Esophagus (tissue), 2 donors: ENCODE results near the gene VAV2. TPM values are rescaled to one million over a fixed set of nuclear protein-coding genes. Genes with fewer than 3 reads are reported as not detected.
"Not testable (repeated sequence)": the region's sequence is repeated elsewhere in the genome, so short reads cannot be mapped to it uniquely, and the experiment has no call there.

ENCODE experiments used
- H3K27ac ChIP-seq, 2 donors: one replicate each; pipeline ENCODE4 v1.5.1; 2013; ENCODE audit warnings: low read depth in 2 of 2, mild to moderate bottlenecking in 2 of 2, inconsistent platforms in 1 of 2, low read length in 1 of 2, moderate library complexity in 1 of 2
- H3K27me3 ChIP-seq, 2 donors: one replicate each; pipeline ENCODE4 v1.6.1; 2013; ENCODE audit warnings: low read length in 2 of 2, control low read depth in 1 of 2, mild to moderate bottlenecking in 1 of 2; ENCODE audit not compliant: insufficient read depth in 2 of 2, control insufficient read depth in 1 of 2
- H3K36me3 ChIP-seq, 2 donors: one replicate each; pipeline ENCODE4 v1.6.1; 2013; ENCODE audit warnings: low read length in 1 of 2; ENCODE audit not compliant: control insufficient read depth in 2 of 2, insufficient read depth in 2 of 2
- H3K4me1 ChIP-seq, 2 donors: one replicate each; pipeline ENCODE4 v1.6.1; 2013; ENCODE audit warnings: low read length in 1 of 2; ENCODE audit not compliant: control insufficient read depth in 2 of 2, insufficient read depth in 2 of 2
- H3K4me3 ChIP-seq, 2 donors: one replicate each; pipeline ENCODE4 v1.5.1; 2013; ENCODE audit warnings: low read length in 2 of 2, mild to moderate bottlenecking in 2 of 2, low read depth in 1 of 2, moderate library complexity in 1 of 2
- H3K9me3 ChIP-seq, 2 donors: one replicate each; pipeline ENCODE4 v1.6.1; 2013; ENCODE audit warnings: mild to moderate bottlenecking in 2 of 2, low read depth in 1 of 2, low read length in 1 of 2, moderate library complexity in 1 of 2; ENCODE audit not compliant: control insufficient read depth in 2 of 2, insufficient read depth in 1 of 2
- WGBS, 2 donors: extraction: QIAGEN DNeasy Blood & Tissue Kit; methylation state at CpG; one replicate each; pipeline ENCODE4 v1.1.7; 2013; 5-methylcytosine and 5-hydroxymethylcytosine counted together
- polyA plus RNA-seq, 2 donors: library from polyadenylated mRNA; stranded (reverse); fragments of 200-250 nt; gene quantifications; one replicate each; pipeline ENCODE4 v1.2.3, GENCODE V29; 2013
- donor health status: healthy with polysubstance abuse.
- donor health status: Bipolar disorder and iron deficiency.

Gene VAV2
- polyA plus RNA-seq, 2 donors, result 4.8 to 5.0 TPM

GRCh38 chr9:133768371-133768858 lies 223.7 kb downstream of the VAV2 start:
- Histone ChIP-seq H3K9me3 (peaks cover 0 to 5% of the 10 kb centered on the region in 2 donors), H3K27me3 (no peaks in the 10 kb centered on the region), H3K4me3 (no peak overlapping the region), H3K27ac (no peak overlapping the region), H3K36me3 (peaks cover 0 to 15% of the 10 kb centered on the region in 2 donors), H3K4me1 (peaks cover 0 to 3% of the 10 kb centered on the region in 2 donors)
- WGBS, 2 donors, result 93 to 97% methylated on average over 17 of the region's 17 CpGs

- Histone ChIP-seq H3K4me1 (peaks cover 0 to 3% of the 10 kb centered on the region in 2 donors), H3K9me3 (peaks cover 0 to 5% of the 10 kb centered on the region in 2 donors), H3K4me3 (no peak overlapping the region), H3K36me3 (peaks cover 0 to 18% of the 10 kb centered on the region in 2 donors), H3K27ac (no peak overlapping the region), H3K27me3 (no peaks in the 10 kb centered on the region)
- WGBS, 2 donors, result 93 to 95% methylated on average over 1 of the region's 1 CpG
These were observed 224.5 kb downstream of the VAV2 start for GRCh38 chr9:133767625-133768024.

GRCh38 chr9:133767008-133767407 lies 225.1 kb downstream of the VAV2 start:
- Histone ChIP-seq H3K36me3 (peaks cover 0 to 18% of the 10 kb centered on the region in 2 donors), H3K4me1 (peaks cover 0 to 3% of the 10 kb centered on the region in 2 donors), H3K27me3 (no peaks in the 10 kb centered on the region), H3K27ac (no peak overlapping the region), H3K9me3 (peaks cover 0 to 5% of the 10 kb centered on the region in 2 donors), H3K4me3 (no peak overlapping the region)
- 86 to 92% methylated on average over 1 of the region's 1 CpG for WGBS, 2 donors

DNA sequence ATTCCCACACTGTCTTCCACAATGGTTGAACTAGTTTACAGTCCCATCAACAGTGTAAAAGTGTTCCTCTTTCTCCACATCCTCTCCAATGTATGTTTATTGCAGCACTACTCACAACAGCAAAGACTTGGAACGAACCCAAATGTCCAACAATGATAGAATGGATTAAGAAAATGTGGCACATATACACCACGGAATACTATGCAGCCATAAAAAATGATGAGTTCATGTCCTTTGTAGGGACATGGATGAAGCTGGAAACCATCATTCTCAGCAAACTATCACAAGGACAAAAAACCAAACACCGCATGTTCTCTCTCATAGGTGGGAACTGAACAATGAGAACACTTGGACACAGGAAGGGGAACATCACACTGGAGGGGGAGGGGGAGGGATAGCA lies 225.9 kb downstream of the VAV2 start:
- not testable (repeated sequence) for H3K27ac ChIP-seq, H3K4me3 ChIP-seq, H3K9me3 ChIP-seq, H3K27me3 ChIP-seq, H3K4me1 ChIP-seq
- 73 to 89% methylated on average over 3 of the region's 3 CpGs for WGBS, 2 donors
- H3K36me3 ChIP-seq, result peaks cover 0 to 15% of the 10 kb centered on the region in 2 donors

- H3K4me1 ChIP-seq, result no peaks in the 10 kb centered on the region
- peaks cover 0 to 5% of the 10 kb centered on the region in 2 donors for H3K9me3 ChIP-seq
- 91 to 92% methylated on average over 26 of the region's 26 CpGs for WGBS, 2 donors
- peaks cover 0 to 13% of the 10 kb centered on the region in 2 donors for H3K36me3 ChIP-seq
- no peak overlapping the region for H3K27ac ChIP-seq
- no peaks in the 10 kb centered on the region for H3K27me3 ChIP-seq
- H3K4me3 ChIP-seq, result no peak overlapping the region
These were observed 228.6 kb downstream of the VAV2 start for GRCh38 chr9:133763272-133764183.

GRCh38 chr9:133762488-133763271 lies 229.4 kb downstream of the VAV2 start:
- Histone ChIP-seq H3K27me3 (no peaks in the 10 kb centered on the region), H3K36me3 (peaks cover 0 to 5% of the 10 kb centered on the region in 2 donors), H3K4me3 (no peak overlapping the region)

DNA sequence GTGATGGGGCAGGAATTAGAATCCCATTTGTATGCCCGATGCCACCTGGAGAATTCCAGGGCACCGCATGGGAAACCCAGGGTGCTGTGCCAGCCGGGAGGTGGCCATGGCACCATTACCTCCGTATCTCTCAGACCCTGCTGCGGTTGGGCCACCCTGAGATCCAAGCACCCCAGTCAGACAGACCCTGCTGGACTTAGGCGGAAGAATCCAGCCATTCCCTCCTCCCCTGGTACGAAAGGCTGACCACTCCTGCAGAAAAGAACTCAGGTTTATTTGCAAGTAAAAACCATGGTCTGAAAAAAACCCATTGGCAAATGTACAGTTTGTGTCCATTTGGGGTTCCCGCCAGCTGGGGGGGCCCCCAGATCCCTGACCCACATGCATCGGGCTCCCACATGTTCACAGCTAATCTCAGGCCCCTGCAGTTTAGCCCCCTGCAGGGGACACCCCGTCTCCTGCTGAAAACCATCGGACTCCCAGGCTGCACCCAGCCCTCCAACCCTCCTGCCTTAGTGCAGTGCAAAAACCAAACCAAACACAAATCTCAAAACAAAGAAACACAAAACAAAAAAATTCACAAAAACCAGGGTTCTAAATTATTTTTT lies 230.4 kb downstream of the VAV2 start:
- no peaks in the 10 kb centered on the region for H3K9me3 ChIP-seq
- 87 to 92% methylated on average over 11 of the region's 11 CpGs for WGBS, 2 donors
- H3K36me3 ChIP-seq, result peaks cover 0 to 5% of the 10 kb centered on the region in 2 donors
- no peaks in the 10 kb centered on the region for H3K4me1 ChIP-seq
- no peaks in the 10 kb centered on the region for H3K27me3 ChIP-seq
- no peak overlapping the region for H3K4me3 ChIP-seq
- H3K27ac ChIP-seq, result no peak overlapping the region

More at GRCh38 chr9:133762488-133763271, 229.4 kb downstream of the VAV2 start:
- H3K4me1 ChIP-seq, result no peaks in the 10 kb centered on the region
- 93% methylated on average over 19 of the region's 19 CpGs for WGBS, 2 donors
- no peaks in the 10 kb centered on the region for H3K9me3 ChIP-seq
- H3K27ac ChIP-seq, result no peak overlapping the region

GRCh38 chr9:133760713-133761290 lies 231.3 kb downstream of the VAV2 start:
- 83% methylated on average over 11 of the region's 11 CpGs; no CpG with 5 or more reads in 1 of the 2 donors for WGBS, 2 donors
- no peaks in the 10 kb centered on the region for H3K9me3 ChIP-seq
- peaks cover 0 to 5% of the 10 kb centered on the region in 2 donors for H3K36me3 ChIP-seq
- no peak overlapping the region for H3K27ac ChIP-seq
- H3K4me3 ChIP-seq, result no peak overlapping the region
- H3K4me1 ChIP-seq, result no peaks in the 10 kb centered on the region
- H3K27me3 ChIP-seq, result no peaks in the 10 kb centered on the region

DNA sequence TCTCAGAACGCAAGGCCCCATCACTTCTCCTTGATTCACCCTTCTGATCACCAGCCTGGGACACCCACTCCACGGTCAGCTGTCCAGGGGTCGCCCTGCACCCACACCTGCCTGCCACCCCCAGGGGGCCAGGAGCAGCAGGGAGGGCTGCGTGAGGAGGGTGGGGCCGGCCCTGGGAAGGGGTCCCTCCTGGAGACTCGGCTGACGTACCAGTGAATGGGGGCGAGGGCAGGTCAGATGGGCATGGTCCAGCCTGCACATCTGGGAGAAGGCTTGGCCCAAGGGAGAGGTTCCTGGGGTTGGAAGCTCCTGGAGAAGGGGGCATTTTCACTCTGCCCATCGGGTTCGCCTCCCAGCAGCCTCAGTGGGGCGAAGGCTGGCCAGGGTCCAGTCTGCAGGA lies 232.2 kb downstream of the VAV2 start:
- 86 to 96% methylated on average over 3 to 11 of the region's 11 CpGs for WGBS, 2 donors
- no peaks in the 10 kb centered on the region for H3K9me3 ChIP-seq
- H3K36me3 ChIP-seq, result peaks cover 0 to 5% of the 10 kb centered on the region in 2 donors
- no peak overlapping the region for H3K4me3 ChIP-seq
- H3K27ac ChIP-seq, result no peak overlapping the region
- no peaks in the 10 kb centered on the region for H3K4me1 ChIP-seq
- no peaks in the 10 kb centered on the region for H3K27me3 ChIP-seq
